HT-29 (cell line): ENCODE measurements around the gene CD19. TPM values are rescaled to one million over a fixed set of nuclear protein-coding genes. Genes with fewer than 3 reads are reported as not detected.
"Not testable (repeated sequence)": the region's sequence is repeated elsewhere in the genome, so short reads cannot be mapped to it uniquely, and the experiment has no call there.

Experiments
- DNase-seq: peaks from one replicate; pipeline ENCODE4 v3.0.0-alpha.2; 2015; ENCODE audit warnings: low spot score
- total RNA-seq: library from RNA; depleted of rRNA; stranded (reverse); fragments of >200 nt; shearing (Covaris generic); gene quantifications from 2 replicates; pipeline ENCODE4 v1.2.3, GENCODE V29; 2014

Gene CD19
- total RNA-seq, 1 experiment from 2014 or later = not detected

GRCh38 chr16:28935924-28936783, 4.4 kb downstream of the CD19 start:
- DNase-seq = peak; percentile 96

- DNase-seq = no peak
Observed at GRCh38 chr16:28936784-28937155, 5.0 kb downstream of the CD19 start.

DNA sequence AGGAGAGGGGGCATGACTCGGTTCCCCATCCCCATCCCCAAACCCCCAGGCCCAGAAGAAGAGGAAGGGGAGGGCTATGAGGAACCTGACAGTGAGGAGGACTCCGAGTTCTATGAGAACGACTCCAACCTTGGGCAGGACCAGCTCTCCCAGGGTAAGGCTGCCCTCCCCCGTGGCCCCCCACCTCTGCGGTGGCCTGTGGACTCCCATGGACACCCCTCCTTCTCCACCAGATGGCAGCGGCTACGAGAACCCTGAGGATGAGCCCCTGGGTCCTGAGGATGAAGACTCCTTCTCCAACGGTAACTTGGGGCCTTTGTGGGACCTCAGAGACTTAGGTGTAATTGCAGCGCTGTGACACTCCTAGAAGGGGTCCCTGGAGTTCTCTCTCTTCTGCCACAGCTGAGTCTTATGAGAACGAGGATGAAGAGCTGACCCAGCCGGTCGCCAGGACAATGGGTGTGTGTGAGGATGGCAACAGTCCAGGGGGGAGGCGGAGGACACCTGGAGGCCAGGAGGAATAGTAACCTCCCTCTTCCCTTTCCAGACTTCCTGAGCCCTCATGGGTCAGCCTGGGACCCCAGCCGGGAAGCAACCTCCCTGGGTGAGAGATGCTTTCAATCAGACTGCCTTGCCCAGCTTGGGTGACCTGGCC, 5.6 kb downstream of the CD19 start:
- no peak for DNase-seq

- no peak for DNase-seq
Observed at GRCh38 chr16:28938721-28939120, 7.0 kb downstream of the CD19 start.

GRCh38 chr16:28939825-28940224, 8.1 kb downstream of the CD19 start:
- DNase-seq = not testable (repeated sequence)

DNA sequence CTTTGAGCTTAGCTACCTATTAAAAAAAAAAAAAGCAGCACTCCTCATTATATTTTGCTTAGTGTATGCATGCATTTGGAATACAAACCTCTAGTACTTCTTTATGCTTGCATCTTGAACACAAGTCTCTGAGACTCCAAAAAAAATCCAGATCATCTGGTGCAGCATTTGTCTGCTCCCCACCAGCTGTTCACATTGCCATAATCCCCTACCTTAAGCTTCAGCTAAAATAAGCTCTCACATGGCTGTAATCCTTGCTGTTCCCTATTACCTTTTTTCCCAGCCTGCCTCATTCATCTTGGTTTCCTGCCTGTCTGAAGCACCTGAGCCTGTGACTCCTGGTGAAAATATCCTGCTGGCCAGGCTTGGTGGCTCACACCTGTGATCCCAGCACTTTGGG, 11.5 kb downstream of the CD19 start:
- no peak for DNase-seq

GRCh38 chr16:28946681-28947080, 14.9 kb downstream of the CD19 start:
- DNase-seq = no peak

GRCh38 chr16:28950648-28951409, 19.1 kb downstream of the CD19 start, which contains the start of gene NFATC2IP:
Gene NFATC2IP (plus strand): TSS chr16:28950937. CDS start chr16:28951012, 75 bp downstream.
- peak; percentile 99 for DNase-seq

GRCh38 chr16:28951410-28951943, 19.7 kb downstream of the CD19 start:
- peak; percentile 20 for DNase-seq

GRCh38 chr16:28958216-28958615, 26.4 kb downstream of the CD19 start:
- DNase-seq = no peak

DNA sequence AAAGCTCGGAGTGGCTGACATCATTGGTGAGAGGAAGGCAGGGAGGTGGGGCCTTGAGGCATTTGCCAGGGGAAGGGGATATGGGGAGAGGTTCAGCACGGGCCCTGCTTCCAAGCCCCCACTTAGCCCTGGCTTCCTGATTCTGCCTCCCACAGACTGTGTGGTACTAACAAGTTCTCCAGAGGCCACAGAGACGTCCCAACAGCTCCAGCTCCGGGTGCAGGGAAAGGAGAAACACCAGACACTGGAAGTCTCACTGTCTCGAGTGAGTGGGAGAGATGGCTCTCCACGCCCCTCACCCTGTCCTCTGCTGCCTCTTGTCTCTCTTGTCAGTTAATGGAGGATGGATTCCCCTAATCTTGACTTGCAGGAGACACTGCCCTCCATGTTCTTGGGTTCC, 27.1 kb downstream of the CD19 start:
- DNase-seq = no peak

DNA sequence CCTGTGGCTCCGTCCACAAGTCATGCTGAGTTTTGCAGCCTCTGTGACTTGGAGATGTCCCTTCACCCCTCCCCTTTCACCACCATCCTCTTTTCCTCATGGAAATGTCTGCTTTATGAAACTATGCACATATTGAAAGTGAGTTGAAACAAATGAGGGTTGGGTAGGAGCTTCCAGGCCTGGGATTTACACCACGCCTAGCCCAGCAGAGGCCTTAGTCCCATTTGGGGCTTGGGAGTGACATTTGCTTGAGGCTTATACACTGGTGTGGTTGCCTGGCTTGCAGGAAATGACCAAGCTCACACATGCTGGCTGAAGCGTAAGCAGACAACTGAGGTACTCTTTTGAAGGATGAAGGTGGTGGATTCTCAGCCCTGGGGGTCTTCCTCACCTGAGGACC, 32.3 kb downstream of the CD19 start:
- DNase-seq = no peak

DNA sequence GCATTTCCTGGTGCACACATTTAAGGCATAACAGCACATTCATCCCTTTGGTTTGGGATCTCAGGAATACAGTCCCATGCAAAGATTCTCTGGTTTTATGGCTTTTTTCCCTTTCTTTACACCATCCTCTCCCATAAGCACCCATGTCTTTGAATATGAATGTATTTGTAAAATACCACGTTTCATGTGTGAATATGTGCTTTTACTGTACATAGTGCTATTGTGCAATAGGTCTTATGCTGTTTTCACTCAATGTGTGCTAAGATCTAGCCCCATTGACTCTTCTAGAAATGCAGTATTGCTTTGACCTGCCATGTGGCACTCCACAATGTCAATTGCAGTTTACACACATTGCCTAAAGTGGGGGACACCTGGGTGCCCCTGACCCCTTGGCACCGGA, 32.7 kb downstream of the CD19 start:
- no peak for DNase-seq

- no peak for DNase-seq
Observed at GRCh38 chr16:28967156-28967555, 35.4 kb downstream of the CD19 start.

DNA sequence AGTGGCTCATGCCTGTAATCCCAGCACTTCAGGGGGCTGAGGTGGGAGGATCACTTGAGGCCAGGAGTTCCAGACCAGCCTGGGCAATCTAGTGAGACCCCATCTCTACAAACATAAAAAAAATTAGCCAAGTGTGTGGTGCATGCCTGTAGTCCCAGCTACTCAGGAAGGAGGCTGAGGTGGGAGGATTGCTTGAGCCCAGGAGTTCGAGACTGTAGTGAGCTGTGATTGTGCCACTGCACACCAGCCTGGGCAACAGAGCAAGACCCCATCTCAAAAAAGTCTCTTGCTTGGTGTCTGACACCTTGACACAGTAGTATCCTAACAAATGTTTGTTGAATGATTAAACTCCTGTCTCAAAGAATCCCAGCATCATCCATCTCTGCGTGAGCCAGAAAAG, 37.9 kb downstream of the CD19 start:
- DNase-seq = not testable (repeated sequence)

- DNase-seq = peak; percentile 74
Observed at GRCh38 chr16:28974007-28974436, 42.3 kb downstream of the CD19 start.

- DNase-seq = peak; percentile 93
Observed at GRCh38 chr16:28974437-28975157, 42.8 kb downstream of the CD19 start, which contains the start of gene SPNS1. Gene SPNS1 (plus strand): TSS chr16:28974778. CDS start chr16:28975152, 374 bp downstream.

DNA sequence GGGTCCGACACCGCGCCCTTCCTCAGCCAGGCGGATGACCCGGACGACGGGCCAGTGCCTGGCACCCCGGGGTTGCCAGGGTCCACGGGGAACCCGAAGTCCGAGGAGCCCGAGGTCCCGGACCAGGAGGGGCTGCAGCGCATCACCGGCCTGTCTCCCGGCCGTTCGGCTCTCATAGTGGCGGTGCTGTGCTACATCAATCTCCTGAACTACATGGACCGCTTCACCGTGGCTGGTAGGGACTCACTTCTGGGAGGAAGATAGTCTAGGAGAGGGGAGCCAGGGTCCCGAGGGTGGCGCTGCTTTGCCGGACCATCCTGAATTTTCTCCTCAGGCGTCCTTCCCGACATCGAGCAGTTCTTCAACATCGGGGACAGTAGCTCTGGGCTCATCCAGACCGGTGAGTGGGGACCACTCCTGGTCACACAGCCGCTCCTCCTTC, 43.4 kb downstream of the CD19 start:
- no peak for DNase-seq

DNA sequence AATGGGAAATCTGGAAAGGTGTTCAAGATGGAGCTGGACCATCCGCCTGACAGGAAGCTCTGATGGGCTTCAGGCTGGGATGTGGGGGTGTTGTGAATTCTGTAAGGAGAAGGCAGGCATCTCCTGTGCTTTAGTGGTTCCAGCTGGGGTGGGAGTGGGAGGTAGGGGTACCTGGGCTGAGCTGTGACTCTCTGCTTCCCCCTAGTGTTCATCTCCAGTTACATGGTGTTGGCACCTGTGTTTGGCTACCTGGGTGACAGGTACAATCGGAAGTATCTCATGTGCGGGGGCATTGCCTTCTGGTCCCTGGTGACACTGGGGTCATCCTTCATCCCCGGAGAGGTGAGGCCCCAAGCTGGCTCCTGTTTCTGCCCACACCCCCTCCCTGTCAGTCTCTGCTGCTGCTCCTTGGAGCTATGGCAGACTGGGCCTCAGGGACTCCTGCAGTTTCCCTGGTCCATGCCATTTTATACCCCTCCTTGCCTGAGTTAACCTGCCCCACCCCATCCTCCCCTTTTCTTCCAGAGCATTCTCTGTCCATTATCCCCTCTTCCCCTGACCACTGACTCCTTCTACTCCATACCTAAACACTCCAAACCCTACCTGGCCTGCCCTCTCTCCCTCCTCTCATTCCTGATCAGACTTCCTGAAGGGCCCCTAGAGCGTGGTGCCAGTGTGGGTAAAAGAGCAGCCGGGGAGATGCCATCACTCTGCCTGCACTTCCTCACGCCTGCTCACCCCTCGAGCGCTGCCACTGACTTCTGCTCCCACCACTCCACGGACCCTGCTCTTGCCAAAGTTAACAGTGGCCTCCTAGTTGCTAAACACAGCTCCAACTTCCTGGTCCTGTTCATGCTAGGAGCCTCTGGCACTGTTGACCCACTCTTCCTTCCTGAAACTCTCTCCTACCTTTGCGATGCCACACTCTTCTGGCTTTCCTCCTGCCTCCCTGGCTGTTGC, 46.2 kb downstream of the CD19 start:
- peak; percentile 54 for DNase-seq

DNA sequence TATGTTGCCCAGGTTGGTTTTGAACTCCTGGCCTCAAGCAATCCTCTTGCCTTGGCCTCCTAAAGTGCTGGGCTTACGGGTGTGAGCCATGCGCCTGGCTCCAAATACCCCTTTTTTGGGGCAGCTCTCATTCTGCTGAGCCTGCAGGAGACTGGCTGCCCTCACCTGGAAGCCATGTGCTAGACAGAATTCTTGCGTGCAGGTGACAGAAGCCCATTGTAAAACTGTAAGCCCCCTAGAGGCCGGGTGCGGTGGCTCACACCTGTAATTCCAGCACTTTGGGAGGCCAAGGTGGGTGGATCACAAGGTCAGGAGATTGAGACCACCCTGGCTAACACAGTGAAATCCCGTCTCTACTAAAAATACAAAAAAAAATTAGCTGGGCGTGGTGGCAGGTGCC, 48.6 kb downstream of the CD19 start:
- DNase-seq = not testable (repeated sequence)
